Kidney epithelial cell (primary cell): ENCODE measurements around the gene TBC1D5. TPM values are rescaled to one million over a fixed set of nuclear protein-coding genes. Genes with fewer than 3 reads are reported as not detected.
A peak's percentile ranks its signal among the peaks of the same experiment; 100 is the strongest.
"Not testable (repeated sequence)": the region's sequence is repeated elsewhere in the genome, so short reads cannot be mapped to it uniquely, and the experiment has no call there.

Experiments used
- DNase-seq: peaks from one replicate; pipeline ENCODE4 v3.0.0-alpha.2; 2010; ENCODE audit warnings: low read depth
- H3K27me3 ChIP-seq: 2 replicates; pipeline ENCODE4 v1.6.0; 2011; ENCODE audit warnings: low read length; ENCODE audit not compliant: control insufficient read depth, insufficient read depth
- H3K36me3 ChIP-seq: 2 replicates; pipeline ENCODE4 v1.5.1; 2011; ENCODE audit warnings: low read length; ENCODE audit not compliant: control insufficient read depth, insufficient read depth
- H3K4me3 ChIP-seq: 2 replicates; pipeline ENCODE4 v1.5.1; 2011; ENCODE audit warnings: low read depth, mild to moderate bottlenecking, control low read depth, low read length
- CTCF ChIP-seq: IDR thresholded peaks from 2 replicates; pipeline ENCODE4 v1.5.1; 2011; ENCODE audit warnings: mild to moderate bottlenecking, moderate library complexity, low read length, control low read depth, inconsistent platforms; ENCODE audit not compliant: insufficient read depth, poor library complexity, severe bottlenecking
- total RNA-seq: library from RNA; depleted of rRNA; stranded (reverse); fragments of >200 nt; gene quantifications from 2 replicates; pipeline ENCODE4 v1.2.3, GENCODE V29; 2015

The TBC1D5 gene
- total RNA-seq, result 90.2 and 100 TPM in 2 replicates

GRCh38 chr3:17742102-17742879 lies at the start of gene TBC1D5:
TSS of gene TBC1D5 (minus strand) at chr3:17742631. CDS start at chr3:17508570, 234,061 bp downstream.
- H3K27me3 ChIP-seq, result no peaks in the 10 kb centered on the region
- peak; percentile 87 for DNase-seq
- H3K4me3 ChIP-seq, result peak within 1 kb of the TSS; percentile 60
- TF ChIP-seq CTCF, result no peak
- H3K36me3 ChIP-seq, result no peaks in the 10 kb centered on the region

- no peak for TF ChIP-seq CTCF
- Histone ChIP-seq H3K4me3 (no peak overlapping the region), H3K27me3 (no peaks in the 10 kb centered on the region), H3K36me3 (no peaks in the 10 kb centered on the region)
- no peak for DNase-seq
Observed at GRCh38 chr3:17783426-17783825, 41.0 kb upstream of the TBC1D5 start.

GRCh38 chr3:17782751-17783150 lies 40.3 kb upstream of the TBC1D5 start:
- no peak for TF ChIP-seq CTCF
- Histone ChIP-seq H3K4me3 (no peak overlapping the region), H3K36me3 (no peaks in the 10 kb centered on the region), H3K27me3 (no peaks in the 10 kb centered on the region)
- no peak for DNase-seq

- not testable (repeated sequence) for H3K4me3 ChIP-seq, H3K36me3 ChIP-seq, H3K27me3 ChIP-seq, DNase-seq
Observed at GRCh38 chr3:17780369-17780768, 37.9 kb upstream of the TBC1D5 start.

- H3K36me3 ChIP-seq, DNase-seq, H3K27me3 ChIP-seq, H3K4me3 ChIP-seq: not testable (repeated sequence)
Observed at GRCh38 chr3:17779304-17780250, 37.1 kb upstream of the TBC1D5 start.

GRCh38 chr3:17777326-17777725 lies 34.9 kb upstream of the TBC1D5 start:
- not testable (repeated sequence) for H3K36me3 ChIP-seq, H3K27me3 ChIP-seq, DNase-seq, H3K4me3 ChIP-seq

GRCh38 chr3:17775073-17775472 lies 32.6 kb upstream of the TBC1D5 start:
- H3K4me3 ChIP-seq, result no peak overlapping the region
- no peak for TF ChIP-seq CTCF
- no peaks in the 10 kb centered on the region for H3K27me3 ChIP-seq
- H3K36me3 ChIP-seq, result no peaks in the 10 kb centered on the region
- no peak for DNase-seq

GRCh38 chr3:17774180-17774910 lies 31.9 kb upstream of the TBC1D5 start:
- H3K36me3 ChIP-seq, H3K27me3 ChIP-seq, H3K4me3 ChIP-seq, DNase-seq: not testable (repeated sequence)
